Thoracic aorta (tissue), 2 donors: ENCODE data around the gene HSPA2. TPM values are rescaled to one million over a fixed set of nuclear protein-coding genes. Genes with fewer than 3 reads are reported as not detected.

ENCODE experiments used
- ATAC-seq: fragments of 150-250 bp; one replicate; pipeline ENCODE4 v1.8.0; 2017; ENCODE audit warnings: low read depth; ENCODE audit not compliant: insufficient number of reproducible peaks, low FRiP score
- DNase-seq: peaks from one replicate; pipeline ENCODE4 v3.0.0-alpha.2; 2020; ENCODE audit warnings: low spot score
- H3K27ac ChIP-seq, 2 donors: fragments of 200-600 bp; sonication (generic); 1 replicate in 1 of 2; 2 replicates in 1 of 2; pipeline ENCODE4 v1.5.1; 2016; ENCODE audit warnings: mild to moderate bottlenecking in 2 of 2, moderate library complexity in 2 of 2
- H3K27me3 ChIP-seq: fragments of 200-600 bp; sonication (generic); replicated peaks from 2 replicates; pipeline ENCODE4 v1.6.0; 2016; ENCODE audit warnings: mild to moderate bottlenecking; ENCODE audit not compliant: insufficient read depth
- H3K36me3 ChIP-seq: fragments of 200-600 bp; sonication (generic); one replicate; pipeline ENCODE4 v1.5.1; 2016
- H3K4me1 ChIP-seq, 2 donors: fragments of 200-600 bp; sonication (generic); 1 replicate in 1 of 2; 2 replicates in 1 of 2; pipeline versions ENCODE4 v1.5.1 to v1.6.0; 2016; ENCODE audit warnings: low read depth in 2 of 2, mild to moderate bottlenecking in 1 of 2; ENCODE audit not compliant: control insufficient read depth in 1 of 2
- H3K4me3 ChIP-seq: fragments of 200-600 bp; sonication (generic); 2 replicates; pipeline ENCODE4 v1.5.1; 2016; ENCODE audit warnings: mild to moderate bottlenecking
- H3K9me3 ChIP-seq: fragments of 200-600 bp; sonication (generic); 2 replicates; pipeline ENCODE4 v1.5.1; 2016
- CTCF ChIP-seq: fragments of 200-600 bp; sonication (generic); IDR thresholded peaks from one replicate; pipeline ENCODE4 v1.5.1; 2019; ENCODE audit warnings: antibody characterized with exemption
- total RNA-seq, 2 donors: library from RNA; depleted of rRNA; stranded (reverse); fragments of >200 nt; gene quantifications; one replicate each; pipeline versions ENCODE4 v1.1.0 to v1.2.3, GENCODE V29; 2016

The HSPA2 gene
- total RNA-seq, 2 donors from 2014 or later = 28.5 to 33.7 TPM

GRCh38 chr14:64503434-64504309 lies 36.9 kb upstream of the HSPA2 start, which contains the start of gene ZBTB25:
Gene ZBTB25 (minus strand): TSS chr14:64503838. CDS start chr14:64490533, 13,305 bp downstream.
- Histone ChIP-seq H3K4me1 (peaks cover 47 to 61% of the 10 kb centered on the region in 2 donors), H3K4me3 (peak within 1 kb of the TSS; percentile 98), H3K9me3 (no peaks in the 10 kb centered on the region)

GRCh38 chr14:64504310-64504896 lies 36.1 kb upstream of the HSPA2 start, which contains the start of gene ZBTB1:
Gene ZBTB1 (plus strand): TSS chr14:64504770. CDS start chr14:64521505, 16,735 bp downstream.
- H3K27me3 ChIP-seq = no peaks in the 10 kb centered on the region
- no peak for TF ChIP-seq CTCF
- no peaks in the 10 kb centered on the region for H3K9me3 ChIP-seq
- peak; percentile 69 for DNase-seq
- peak within 1 kb of the TSS; percentile 98 for H3K4me3 ChIP-seq
- H3K27ac ChIP-seq = peak within 1 kb of the TSS; percentile 100
- peak; percentile 21 for ATAC-seq
- no peaks in the 10 kb centered on the region for H3K36me3 ChIP-seq
- peaks cover 52 to 61% of the 10 kb centered on the region in 2 donors for H3K4me1 ChIP-seq

More at GRCh38 chr14:64503434-64504309, 36.9 kb upstream of the HSPA2 start, which contains the start of gene ZBTB25:
- Histone ChIP-seq H3K27ac (peak within 1 kb of the TSS; percentile 100), H3K36me3 (no peaks in the 10 kb centered on the region), H3K27me3 (no peaks in the 10 kb centered on the region)
- peak; percentile 73 for DNase-seq
- no peak for TF ChIP-seq CTCF
- ATAC-seq = peak; percentile 63

GRCh38 chr14:64504897-64505794 lies 35.4 kb upstream of the HSPA2 start:
- peak overlapping the region; percentile 100 for H3K27ac ChIP-seq
- TF ChIP-seq CTCF = no peak
- DNase-seq (peak; percentile 69), ATAC-seq (peak; percentile 37)
- H3K4me1 ChIP-seq = peaks cover 56 to 57% of the 10 kb centered on the region in 2 donors
- H3K36me3 ChIP-seq = no peaks in the 10 kb centered on the region
- no peaks in the 10 kb centered on the region for H3K9me3 ChIP-seq
- no peaks in the 10 kb centered on the region for H3K27me3 ChIP-seq
- H3K4me3 ChIP-seq = peak overlapping the region; percentile 98

- H3K9me3 ChIP-seq = no peaks in the 10 kb centered on the region
- peaks cover 48 to 58% of the 10 kb centered on the region in 2 donors for H3K4me1 ChIP-seq
- ATAC-seq = no peak
- no peaks in the 10 kb centered on the region for H3K36me3 ChIP-seq
- no peak for DNase-seq
- H3K27ac ChIP-seq = peak overlapping the region in 1 of 2 donors; percentile 100
- peak overlapping the region; percentile 98 for H3K4me3 ChIP-seq
- TF ChIP-seq CTCF = no peak
- H3K27me3 ChIP-seq = no peaks in the 10 kb centered on the region
These were observed 33.8 kb upstream of the HSPA2 start for GRCh38 chr14:64506721-64507120.
